OCI-LY3 (cell line): ENCODE results near the gene ERC2.

Source experiments
- EZH2phosphoT487 ChIP-seq: fragments of 200-600 bp; shearing (Covaris generic); IDR thresholded peaks from 2 replicates; pipeline ENCODE4 v1.6.1; 2018; ENCODE audit warnings: antibody characterized with exemption, mixed run types, low read depth
- TF ChIP-seq, protein P1 (sequence below): fragments of 200-600, 300-600 bp; sonication (generic); IDR thresholded peaks from 2 replicates; pipeline ENCODE4 v1.5.1; 2014; ENCODE audit warnings: antibody characterized with exemption, low read length, low read depth

DNA sequence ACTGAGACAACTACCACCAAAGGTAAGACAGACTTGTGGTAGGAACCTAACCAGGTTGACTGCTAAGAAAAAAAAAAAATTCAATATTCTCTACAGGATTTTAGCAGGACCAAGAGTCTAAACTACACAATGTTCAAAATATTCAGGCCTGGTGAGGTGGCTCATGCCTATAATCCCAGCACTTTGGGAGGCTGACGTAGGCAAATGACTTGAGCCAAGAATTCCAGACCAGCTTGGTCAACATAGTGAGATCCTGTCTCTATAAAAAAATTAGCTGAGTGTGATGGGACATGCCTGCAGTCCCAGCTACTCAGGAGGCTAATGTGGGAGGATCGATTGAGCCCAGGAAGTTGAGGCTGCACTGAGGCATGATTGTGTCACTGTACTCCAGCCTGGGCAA, 639.6 kb downstream of the ERC2 start:
- TF ChIP-seq, protein P1, sequence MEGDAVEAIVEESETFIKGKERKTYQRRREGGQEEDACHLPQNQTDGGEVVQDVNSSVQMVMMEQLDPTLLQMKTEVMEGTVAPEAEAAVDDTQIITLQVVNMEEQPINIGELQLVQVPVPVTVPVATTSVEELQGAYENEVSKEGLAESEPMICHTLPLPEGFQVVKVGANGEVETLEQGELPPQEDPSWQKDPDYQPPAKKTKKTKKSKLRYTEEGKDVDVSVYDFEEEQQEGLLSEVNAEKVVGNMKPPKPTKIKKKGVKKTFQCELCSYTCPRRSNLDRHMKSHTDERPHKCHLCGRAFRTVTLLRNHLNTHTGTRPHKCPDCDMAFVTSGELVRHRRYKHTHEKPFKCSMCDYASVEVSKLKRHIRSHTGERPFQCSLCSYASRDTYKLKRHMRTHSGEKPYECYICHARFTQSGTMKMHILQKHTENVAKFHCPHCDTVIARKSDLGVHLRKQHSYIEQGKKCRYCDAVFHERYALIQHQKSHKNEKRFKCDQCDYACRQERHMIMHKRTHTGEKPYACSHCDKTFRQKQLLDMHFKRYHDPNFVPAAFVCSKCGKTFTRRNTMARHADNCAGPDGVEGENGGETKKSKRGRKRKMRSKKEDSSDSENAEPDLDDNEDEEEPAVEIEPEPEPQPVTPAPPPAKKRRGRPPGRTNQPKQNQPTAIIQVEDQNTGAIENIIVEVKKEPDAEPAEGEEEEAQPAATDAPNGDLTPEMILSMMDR: no peak
- TF ChIP-seq EZH2phosphoT487: no peak
